Measurements from ENCODE around the gene RNF146.

RNF146 gene

DNA sequence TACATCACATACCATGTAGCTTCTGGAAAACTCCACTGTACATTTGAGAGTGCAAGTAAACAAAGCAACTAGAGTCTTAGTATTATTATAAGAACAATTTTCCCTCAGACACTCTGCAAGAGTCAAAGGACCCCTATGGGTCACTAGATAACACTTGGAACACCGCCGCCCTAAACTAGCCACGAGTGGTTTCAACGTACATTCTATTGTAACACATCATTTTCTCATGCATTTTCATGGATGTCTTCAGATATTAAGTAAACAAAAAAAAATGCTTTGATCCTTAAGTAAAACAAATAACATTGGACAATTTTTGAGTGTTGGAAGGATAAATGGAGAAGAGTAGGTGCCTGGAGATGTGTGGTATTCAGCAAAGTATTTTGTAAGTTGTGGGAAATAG is 3.2 kb upstream of the RNF146 start:
- Histone ChIP-seq H3K4me3 (replicated peaks; ENCODE audit: low read depth, low read length) (no peak overlapping the region), H3K36me3 (ENCODE audit: control insufficient read depth, insufficient read depth, low read length) (no peaks in the 10 kb centered on the region), H3K27me3 (replicated peaks; ENCODE audit: control insufficient read depth, insufficient read depth, low read length) (no peaks in the 10 kb centered on the region)
- TF ChIP-seq, protein P1, sequence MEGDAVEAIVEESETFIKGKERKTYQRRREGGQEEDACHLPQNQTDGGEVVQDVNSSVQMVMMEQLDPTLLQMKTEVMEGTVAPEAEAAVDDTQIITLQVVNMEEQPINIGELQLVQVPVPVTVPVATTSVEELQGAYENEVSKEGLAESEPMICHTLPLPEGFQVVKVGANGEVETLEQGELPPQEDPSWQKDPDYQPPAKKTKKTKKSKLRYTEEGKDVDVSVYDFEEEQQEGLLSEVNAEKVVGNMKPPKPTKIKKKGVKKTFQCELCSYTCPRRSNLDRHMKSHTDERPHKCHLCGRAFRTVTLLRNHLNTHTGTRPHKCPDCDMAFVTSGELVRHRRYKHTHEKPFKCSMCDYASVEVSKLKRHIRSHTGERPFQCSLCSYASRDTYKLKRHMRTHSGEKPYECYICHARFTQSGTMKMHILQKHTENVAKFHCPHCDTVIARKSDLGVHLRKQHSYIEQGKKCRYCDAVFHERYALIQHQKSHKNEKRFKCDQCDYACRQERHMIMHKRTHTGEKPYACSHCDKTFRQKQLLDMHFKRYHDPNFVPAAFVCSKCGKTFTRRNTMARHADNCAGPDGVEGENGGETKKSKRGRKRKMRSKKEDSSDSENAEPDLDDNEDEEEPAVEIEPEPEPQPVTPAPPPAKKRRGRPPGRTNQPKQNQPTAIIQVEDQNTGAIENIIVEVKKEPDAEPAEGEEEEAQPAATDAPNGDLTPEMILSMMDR (IDR thresholded peaks at IDR 0.05; ENCODE audit: insufficient read depth, low read length, poor library complexity, severe bottlenecking), result no peak
- DNase-seq (ENCODE audit: extremely low read depth, insufficient read length), result no peak

- DNase-seq (ENCODE audit: extremely low read depth, insufficient read length), result peak; percentile 85
- no peaks in the 10 kb centered on the region for H3K27me3 ChIP-seq (replicated peaks; ENCODE audit: control insufficient read depth, insufficient read depth, low read length)
- peak overlapping the region; percentile 94 for H3K4me3 ChIP-seq (replicated peaks; ENCODE audit: low read depth, low read length)
- TF ChIP-seq, protein P1 (IDR thresholded peaks at IDR 0.05; ENCODE audit: insufficient read depth, low read length, poor library complexity, severe bottlenecking), result no peak
- H3K36me3 ChIP-seq (ENCODE audit: control insufficient read depth, insufficient read depth, low read length), result no peaks in the 10 kb centered on the region
These were observed 405 bp downstream of the RNF146 start for GRCh38 chr6:127266892-127267645.

DNA sequence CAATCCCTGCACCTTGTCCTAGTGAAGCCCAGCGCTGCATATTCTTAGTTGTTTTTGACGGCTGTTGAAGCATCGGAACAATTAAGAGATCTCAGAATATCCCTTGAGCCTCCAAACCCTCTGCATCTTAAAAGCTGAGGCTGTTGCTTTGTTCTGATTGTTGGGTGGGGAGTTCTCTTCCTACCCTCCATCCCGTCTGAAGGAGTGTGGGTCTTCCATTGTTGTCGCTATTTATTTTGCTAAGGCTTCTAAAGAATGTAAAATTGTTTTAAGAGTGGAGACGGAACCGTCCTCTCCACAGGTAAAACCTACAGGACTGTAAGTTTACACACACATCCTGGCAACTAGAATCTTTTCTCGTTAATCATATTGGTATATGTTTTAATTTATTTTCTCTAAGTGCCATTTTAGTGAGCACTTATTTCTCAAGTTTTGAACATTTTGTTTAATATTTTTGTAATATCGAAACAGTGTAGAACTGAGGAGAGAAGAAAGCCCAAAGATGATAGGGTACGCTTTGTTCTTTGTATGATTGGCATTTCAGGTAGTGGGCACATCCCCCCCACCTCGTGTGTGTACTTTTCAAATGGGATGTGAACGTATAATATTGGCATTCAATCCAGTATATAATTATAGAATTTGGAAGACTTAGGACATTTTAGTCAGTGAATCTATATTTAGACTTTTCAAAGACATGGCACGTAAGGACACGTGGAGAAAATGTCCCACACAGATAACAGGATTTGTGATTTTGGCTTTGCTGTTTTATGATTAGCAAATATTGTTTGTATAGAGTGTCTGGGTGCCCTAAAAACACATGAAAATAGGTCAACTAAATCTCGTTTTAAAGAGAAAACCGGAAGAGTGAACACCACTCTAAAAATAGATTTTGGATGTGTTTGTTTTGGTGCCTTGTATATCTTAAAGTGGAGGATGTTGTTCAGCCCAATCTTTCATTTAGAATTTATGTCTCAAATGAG is 1.3 kb downstream of the RNF146 start:
- Histone ChIP-seq H3K36me3 (ENCODE audit: control insufficient read depth, insufficient read depth, low read length) (no peaks in the 10 kb centered on the region), H3K4me3 (replicated peaks; ENCODE audit: low read depth, low read length) (peak overlapping the region; percentile 94), H3K27me3 (replicated peaks; ENCODE audit: control insufficient read depth, insufficient read depth, low read length) (no peaks in the 10 kb centered on the region)
- TF ChIP-seq, protein P1 (IDR thresholded peaks at IDR 0.05; ENCODE audit: insufficient read depth, low read length, poor library complexity, severe bottlenecking), result no peak
- no peak for DNase-seq (ENCODE audit: extremely low read depth, insufficient read length)

- Histone ChIP-seq H3K27me3 (replicated peaks; ENCODE audit: control insufficient read depth, insufficient read depth, low read length) (no peaks in the 10 kb centered on the region), H3K36me3 (ENCODE audit: control insufficient read depth, insufficient read depth, low read length) (no peaks in the 10 kb centered on the region), H3K4me3 (replicated peaks; ENCODE audit: low read depth, low read length) (no peak overlapping the region)
- TF ChIP-seq, protein P1 (IDR thresholded peaks at IDR 0.05; ENCODE audit: insufficient read depth, low read length, poor library complexity, severe bottlenecking), result no peak
- DNase-seq (ENCODE audit: extremely low read depth, insufficient read length), result no peak
These were observed 5.9 kb downstream of the RNF146 start for GRCh38 chr6:127272576-127272975.

- TF ChIP-seq, protein P1 (IDR thresholded peaks at IDR 0.05; ENCODE audit: insufficient read depth, low read length, poor library complexity, severe bottlenecking), result no peak
- Histone ChIP-seq H3K4me3 (replicated peaks; ENCODE audit: low read depth, low read length) (no peak overlapping the region), H3K36me3 (ENCODE audit: control insufficient read depth, insufficient read depth, low read length) (no peaks in the 10 kb centered on the region), H3K27me3 (replicated peaks; ENCODE audit: control insufficient read depth, insufficient read depth, low read length) (no peaks in the 10 kb centered on the region)
- DNase-seq (ENCODE audit: extremely low read depth, insufficient read length), result no peak
These were observed 6.8 kb downstream of the RNF146 start for GRCh38 chr6:127273499-127273898.

Data from GM06990 (cell line).